MM.1S (cell line): ENCODE measurements around the gene TMPRSS12.

Experiments
- EZH2 ChIP-seq: fragments of 300-600 bp; sonication (generic); optimal IDR thresholded peaks from 2 replicates; pipeline ENCODE3; 2017; ENCODE audit warnings: low read depth, mild to moderate bottlenecking, antibody characterized with exemption, low read length, mixed read lengths
- TF ChIP-seq, protein P1 (sequence below): fragments of 300-600 bp; sonication (generic); IDR thresholded peaks from 2 replicates; pipeline ENCODE4 v1.5.1; 2016; ENCODE audit warnings: antibody characterized with exemption, low read length, mixed read lengths

- TF ChIP-seq, protein P1, sequence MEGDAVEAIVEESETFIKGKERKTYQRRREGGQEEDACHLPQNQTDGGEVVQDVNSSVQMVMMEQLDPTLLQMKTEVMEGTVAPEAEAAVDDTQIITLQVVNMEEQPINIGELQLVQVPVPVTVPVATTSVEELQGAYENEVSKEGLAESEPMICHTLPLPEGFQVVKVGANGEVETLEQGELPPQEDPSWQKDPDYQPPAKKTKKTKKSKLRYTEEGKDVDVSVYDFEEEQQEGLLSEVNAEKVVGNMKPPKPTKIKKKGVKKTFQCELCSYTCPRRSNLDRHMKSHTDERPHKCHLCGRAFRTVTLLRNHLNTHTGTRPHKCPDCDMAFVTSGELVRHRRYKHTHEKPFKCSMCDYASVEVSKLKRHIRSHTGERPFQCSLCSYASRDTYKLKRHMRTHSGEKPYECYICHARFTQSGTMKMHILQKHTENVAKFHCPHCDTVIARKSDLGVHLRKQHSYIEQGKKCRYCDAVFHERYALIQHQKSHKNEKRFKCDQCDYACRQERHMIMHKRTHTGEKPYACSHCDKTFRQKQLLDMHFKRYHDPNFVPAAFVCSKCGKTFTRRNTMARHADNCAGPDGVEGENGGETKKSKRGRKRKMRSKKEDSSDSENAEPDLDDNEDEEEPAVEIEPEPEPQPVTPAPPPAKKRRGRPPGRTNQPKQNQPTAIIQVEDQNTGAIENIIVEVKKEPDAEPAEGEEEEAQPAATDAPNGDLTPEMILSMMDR: no peak
- no peak for TF ChIP-seq EZH2
Measured at GRCh38 chr12:50845021-50845647, 2.4 kb downstream of the TMPRSS12 start.
